Colonic mucosa (tissue), 4 donors: ENCODE data around the gene CYP2W1. TPM values are rescaled to one million over a fixed set of nuclear protein-coding genes. Genes with fewer than 3 reads are reported as not detected.
"Not testable (repeated sequence)": the region's sequence is repeated elsewhere in the genome, so short reads cannot be mapped to it uniquely, and the experiment has no call there.

Experiments used
- DNase-seq: peaks from one replicate; pipeline ENCODE4 v3.0.0-alpha.2; 2020
- H3K27ac ChIP-seq: fragments of 200-600 bp; one replicate; pipeline ENCODE4 v1.8.0; 2021
- H3K27me3 ChIP-seq: fragments of 200-600 bp; one replicate; pipeline ENCODE4 v1.8.0; 2021
- H3K36me3 ChIP-seq: fragments of 200-600 bp; one replicate; pipeline ENCODE4 v1.8.0; 2021
- H3K4me1 ChIP-seq: fragments of 200-600 bp; one replicate; pipeline ENCODE4 v1.8.0; 2021; ENCODE audit warnings: mild to moderate bottlenecking
- H3K4me3 ChIP-seq: fragments of 200-600 bp; one replicate; pipeline ENCODE4 v1.8.0; 2021
- H3K9ac ChIP-seq, 2 donors: one replicate each; pipeline ENCODE4 v1.7.0; 2013; ENCODE audit warnings: control low read depth in 2 of 2, low read depth in 2 of 2, low read length in 2 of 2
- H3K9me3 ChIP-seq: fragments of 200-600 bp; one replicate; pipeline ENCODE4 v1.8.0; 2021
- CTCF ChIP-seq: fragments of 200-600 bp; IDR thresholded peaks from one replicate; pipeline ENCODE4 v1.8.0; 2022; ENCODE audit warnings: antibody characterized with exemption, mild to moderate bottlenecking
- intact Hi-C: fragments of 100-400 bp; cut with DNase I; formaldehyde crosslinking; loops from one replicate; pipeline ENCODE4 v1.14.1; 2022
- microRNA-seq: library from miRNA; unstranded; fragments of <30 nt; microRNA quantifications from one replicate; pipeline ENCODE4, GENCODE V29; 2019
- total RNA-seq, 2 donors: library from RNA; stranded (reverse); fragmentation: NEBNext Ultra II Directional in 1 of 2; extraction: Animal tissue kit (Norgen Biotek cat#: 25700) in 1 of 2; gene quantifications; one replicate each; pipeline ENCODE4 v1.2.1, GENCODE V29; 2021
- donor health status: healthy.
- donor health status: DM: no; HTN: no; CAD: no.
- donor health status: DM: no; HTN: no; CAD: no.

The CYP2W1 gene
- total RNA-seq, 2 donors from 2014 or later: 2.7 to 4.5 TPM

GRCh38 chr7:1031716-1032455 is 48.9 kb downstream of the CYP2W1 start:
- H3K9ac ChIP-seq: no peak overlapping the region
- DNase-seq: no peak
- no peak overlapping the region for H3K27ac ChIP-seq
- intact Hi-C loops: no loop called here
- peaks cover 9% of the 10 kb centered on the region for H3K4me1 ChIP-seq
- no peak for TF ChIP-seq CTCF
- no peaks in the 10 kb centered on the region for H3K27me3 ChIP-seq
- no peak overlapping the region for H3K4me3 ChIP-seq
- no peaks in the 10 kb centered on the region for H3K36me3 ChIP-seq
- H3K9me3 ChIP-seq: no peaks in the 10 kb centered on the region

- H3K9me3 ChIP-seq: no peaks in the 10 kb centered on the region
- H3K27ac ChIP-seq: no peak overlapping the region
- H3K9ac ChIP-seq: no peak overlapping the region
- TF ChIP-seq CTCF: no peak
- H3K4me1 ChIP-seq: peaks cover 5% of the 10 kb centered on the region
- H3K27me3 ChIP-seq: no peaks in the 10 kb centered on the region
- intact Hi-C loops: no loop called here
- DNase-seq: no peak
- no peaks in the 10 kb centered on the region for H3K36me3 ChIP-seq
- H3K4me3 ChIP-seq: no peak overlapping the region
These were observed 49.7 kb downstream of the CYP2W1 start for GRCh38 chr7:1032536-1033181.

GRCh38 chr7:1033546-1034145 is 50.7 kb downstream of the CYP2W1 start:
- TF ChIP-seq CTCF: no peak
- Histone ChIP-seq H3K27ac (no peak overlapping the region), H3K4me1 (peaks cover 5% of the 10 kb centered on the region), H3K36me3 (no peaks in the 10 kb centered on the region), H3K9ac (no peak overlapping the region), H3K9me3 (no peaks in the 10 kb centered on the region), H3K4me3 (no peak overlapping the region), H3K27me3 (no peaks in the 10 kb centered on the region)
- intact Hi-C loops: no loop called here
- DNase-seq: no peak

GRCh38 chr7:1034769-1035168 is 51.8 kb downstream of the CYP2W1 start:
- H3K27me3 ChIP-seq, H3K4me1 ChIP-seq, H3K4me3 ChIP-seq, H3K27ac ChIP-seq, intact Hi-C loops, H3K9me3 ChIP-seq, DNase-seq, H3K9ac ChIP-seq, H3K36me3 ChIP-seq: not testable (repeated sequence)

GRCh38 chr7:1036164-1036928 is 53.4 kb downstream of the CYP2W1 start:
- DNase-seq, intact Hi-C loops, H3K9me3 ChIP-seq, H3K27me3 ChIP-seq, H3K27ac ChIP-seq, H3K4me1 ChIP-seq, H3K9ac ChIP-seq, H3K4me3 ChIP-seq, H3K36me3 ChIP-seq: not testable (repeated sequence)

Small RNAs within 50 kb of the gene (microRNA-seq; reads per million reads assigned to microRNA genes)
- 798 reads per million, percentile 76 among the genes with 10 or more reads in this experiment for gene MIR339

Other genes with a start within 250 kb of the CYP2W1 start
- 100 to 1,000 TPM; 122 to 158 TPM for gene SUN1, start 150.7 kb upstream of the CYP2W1 start, total RNA-seq
- gene GET4, start 106.6 kb upstream of the CYP2W1 start, total RNA-seq: 10 to 100 TPM; 33.0 to 35.9 TPM
- gene ADAP1, start 28.5 kb upstream of the CYP2W1 start, total RNA-seq: 100 to 1,000 TPM; 107 to 201 TPM
- 10 to 100 TPM; 11.6 to 16.5 TPM for gene COX19, start 7.6 kb upstream of the CYP2W1 start, total RNA-seq
- gene GPR146, start 61.4 kb downstream of the CYP2W1 start, total RNA-seq: 1 to 10 TPM; 2.9 to 9.0 TPM
- gene GPER1, start 104.9 kb downstream of the CYP2W1 start, total RNA-seq: 1 to 10 TPM; 5.7 to 8.2 TPM
- gene ZFAND2A, start 177.0 kb downstream of the CYP2W1 start, total RNA-seq: 10 to 100 TPM; 26.2 to 38.7 TPM
- gene UNCX, start 249.7 kb downstream of the CYP2W1 start, total RNA-seq: not detected